Myocyte (in vitro differentiated cells): ENCODE results near the gene DBNL. TPM values are rescaled to one million over a fixed set of nuclear protein-coding genes. Genes with fewer than 3 reads are reported as not detected.
"Not testable (repeated sequence)": the region's sequence is repeated elsewhere in the genome, so short reads cannot be mapped to it uniquely, and the experiment has no call there.

Experiments
- DNase-seq: peaks from one replicate; pipeline ENCODE4 v3.0.0-alpha.2; 2012; ENCODE audit warnings: low read depth
- polyA plus RNA-seq: library from polyadenylated mRNA; unstranded; fragments of >200 nt; gene quantifications from one replicate; pipeline ENCODE4 v1.2.1, GENCODE V29; 2012; ENCODE audit warnings: missing spikeins
- total RNA-seq: library from RNA; depleted of rRNA; stranded (reverse); fragments of >200 nt; gene quantifications from 2 replicates; pipeline ENCODE4 v1.2.3, GENCODE V29; 2014

The DBNL gene
- 112 and 153 TPM in 2 replicates for total RNA-seq
- polyA plus RNA-seq, result 162 TPM

GRCh38 chr7:44044315-44045225 lies at the start of gene DBNL:
Gene DBNL (plus strand): TSS chr7:44044702. CDS start chr7:44044738, 36 bp downstream.
- peak; percentile 95 for DNase-seq

- DNase-seq, result not testable (repeated sequence)
Measured at GRCh38 chr7:43997532-43997931, 47.0 kb upstream of the DBNL start, which contains the start of gene SPDYE1. Gene SPDYE1 (plus strand): TSS chr7:43997897. CDS start chr7:43999950, 2,053 bp downstream.

- not testable (repeated sequence) for DNase-seq
Measured at GRCh38 chr7:44012081-44012480, 32.4 kb upstream of the DBNL start.

- DNase-seq, result peak; percentile 13
Measured at GRCh38 chr7:44015090-44015489, 29.4 kb upstream of the DBNL start.

- peak; percentile 99 for DNase-seq
Measured at GRCh38 chr7:44018857-44019807, 25.4 kb upstream of the DBNL start.

- DNase-seq, result not testable (repeated sequence)
Measured at GRCh38 chr7:44019825-44020224, 24.7 kb upstream of the DBNL start.

GRCh38 chr7:44022069-44022468 lies 22.4 kb upstream of the DBNL start:
- DNase-seq, result not testable (repeated sequence)

GRCh38 chr7:44022796-44023467 lies 21.6 kb upstream of the DBNL start:
- DNase-seq, result not testable (repeated sequence)

- not testable (repeated sequence) for DNase-seq
Measured at GRCh38 chr7:44029433-44029832, 15.1 kb upstream of the DBNL start.

- DNase-seq, result not testable (repeated sequence)
Measured at GRCh38 chr7:44030029-44030428, 14.5 kb upstream of the DBNL start.

GRCh38 chr7:44031319-44031718 lies 13.2 kb upstream of the DBNL start:
- not testable (repeated sequence) for DNase-seq

GRCh38 chr7:44032031-44032430 lies 12.5 kb upstream of the DBNL start:
- not testable (repeated sequence) for DNase-seq

- not testable (repeated sequence) for DNase-seq
Measured at GRCh38 chr7:44033971-44034844, 10.3 kb upstream of the DBNL start.

GRCh38 chr7:44036364-44036763 lies 8.1 kb upstream of the DBNL start:
- not testable (repeated sequence) for DNase-seq

GRCh38 chr7:44037951-44038350 lies 6.6 kb upstream of the DBNL start:
- not testable (repeated sequence) for DNase-seq

GRCh38 chr7:44038553-44038952 lies 5.9 kb upstream of the DBNL start:
- DNase-seq, result not testable (repeated sequence)

GRCh38 chr7:44038961-44039558 lies 5.4 kb upstream of the DBNL start:
- DNase-seq, result peak; percentile 96

GRCh38 chr7:44039800-44040492 lies 4.6 kb upstream of the DBNL start:
- DNase-seq, result not testable (repeated sequence)

- DNase-seq, result not testable (repeated sequence)
Measured at GRCh38 chr7:44040493-44040891, 4.0 kb upstream of the DBNL start.
